Fibroblast of lung (primary cell): Measurements from ENCODE around the gene VPS51.

Experiments
- CTCF ChIP-seq, 2 donors: IDR thresholded peaks in 1 of 2; conservative IDR thresholded peaks in 1 of 2; 1 replicate in 1 of 2; 2 replicates in 1 of 2; pipeline ENCODE4 v1.5.1; 2011 to 2012; ENCODE audit warnings: low read length in 2 of 2, control low read depth in 1 of 2, inconsistent platforms in 1 of 2, low read depth in 1 of 2, mild to moderate bottlenecking in 1 of 2
- EZH2 ChIP-seq: IDR thresholded peaks from 2 replicates; pipeline ENCODE4 v1.5.1; 2012; ENCODE audit warnings: low read length, control low read depth, mild to moderate bottlenecking; ENCODE audit errors: missing control alignments

- no peak for TF ChIP-seq EZH2
- no peak for TF ChIP-seq CTCF (conservative IDR thresholded peaks at IDR 0.05 in 1 of 2, IDR thresholded peaks at IDR 0.05 in 1 of 2; ENCODE audit: low read depth in 1 of 2, low read length in 2 of 2)
Observed at GRCh38 chr11:65107751-65108468, 11.9 kb downstream of the VPS51 start.
